OCI-LY3 (cell line): ENCODE measurements around the gene HLTF.

Experiments
- H2AFZ ChIP-seq: fragments of 200-600, 300-600 bp; shearing (Covaris generic); 2 replicates; pipeline ENCODE4 v1.6.0; 2014; ENCODE audit warnings: antibody characterized with exemption, low read depth, low read length
- H3K27ac ChIP-seq: fragments of 200-600, 300-600 bp; sonication (generic); 2 replicates; pipeline ENCODE4 v1.5.1; 2014; ENCODE audit warnings: mild to moderate bottlenecking, low read length, moderate library complexity, mixed read lengths
- H3K27me3 ChIP-seq: fragments of 200-600, 300-600 bp; sonication (generic); 2 replicates; pipeline ENCODE4 v1.6.1; 2014; ENCODE audit warnings: low read depth, low read length, mixed read lengths
- H3K36me3 ChIP-seq: fragments of 200-600, 300-600 bp; sonication (generic); replicated peaks from 2 replicates; pipeline ENCODE3; 2014; ENCODE audit warnings: low read depth, low read length, mixed read lengths
- H3K4me1 ChIP-seq: fragments of 300-600, 200-600 bp; sonication (generic); 2 replicates; pipeline ENCODE4 v1.6.1; 2014; ENCODE audit warnings: low read length, mixed read lengths
- H3K4me2 ChIP-seq: fragments of 200-600, 300-600 bp; sonication (generic); 2 replicates; pipeline ENCODE4 v1.6.1; 2014; ENCODE audit warnings: low read length, mixed read lengths
- H3K4me3 ChIP-seq: fragments of 300-600, 200-600 bp; sonication (generic); 2 replicates; pipeline ENCODE4 v1.5.1; 2014; ENCODE audit warnings: antibody characterized with exemption, mild to moderate bottlenecking, low read length, moderate library complexity
- H3K79me2 ChIP-seq: fragments of 300-600, 200-600 bp; shearing (Covaris generic); 2 replicates; pipeline ENCODE4 v1.6.1; 2014; ENCODE audit warnings: mild to moderate bottlenecking, low read length, mixed read lengths
- H3K9ac ChIP-seq: fragments of 300-600, 200-600 bp; shearing (Covaris generic); 2 replicates; pipeline ENCODE4 v1.6.0; 2014; ENCODE audit warnings: mild to moderate bottlenecking, low read length, moderate library complexity
- H3K9me3 ChIP-seq: fragments of 200-600, 300-600 bp; shearing (Covaris generic); 2 replicates; pipeline ENCODE4 v1.6.1; 2014; ENCODE audit warnings: low read length, mixed read lengths; ENCODE audit not compliant: insufficient read depth
- H4K20me1 ChIP-seq: fragments of 200-600, 300-600 bp; sonication (generic); 2 replicates; pipeline ENCODE4 v1.6.1; 2016; ENCODE audit warnings: low read length, mixed read lengths; ENCODE audit not compliant: insufficient read depth
- CTCF ChIP-seq: fragments of 200-600, 300-600 bp; sonication (generic); IDR thresholded peaks from 2 replicates; pipeline ENCODE4 v1.5.1; 2014; ENCODE audit warnings: antibody characterized with exemption, low read length, low read depth
- EZH2phosphoT487 ChIP-seq: fragments of 200-600 bp; shearing (Covaris generic); IDR thresholded peaks from 2 replicates; pipeline ENCODE4 v1.6.1; 2018; ENCODE audit warnings: antibody characterized with exemption, mixed run types, low read depth

HLTF gene

GRCh38 chr3:149091983-149092382 lies 5.7 kb upstream of the HLTF start:
- TF ChIP-seq CTCF (no peak), EZH2phosphoT487 (no peak)
- H3K9me3 ChIP-seq, result no peaks in the 10 kb centered on the region
- no peaks in the 10 kb centered on the region for H3K79me2 ChIP-seq
- no peaks in the 10 kb centered on the region for H4K20me1 ChIP-seq
- no peak overlapping the region for H2AFZ ChIP-seq
- H3K4me2 ChIP-seq, result no peak overlapping the region
- H3K4me3 ChIP-seq, result no peak overlapping the region
- H3K27me3 ChIP-seq, result peaks cover 5% of the 10 kb centered on the region; the same call in 1 of the 2 replicates
- no peak overlapping the region for H3K27ac ChIP-seq
- peaks cover 55% of the 10 kb centered on the region for H3K4me1 ChIP-seq
- H3K36me3 ChIP-seq, result no peaks in the 10 kb centered on the region
- no peak overlapping the region for H3K9ac ChIP-seq

- H3K4me3 ChIP-seq, result peak overlapping the region; percentile 39
- H3K36me3 ChIP-seq, result no peaks in the 10 kb centered on the region
- peaks cover 5% of the 10 kb centered on the region; the same call in 1 of the 2 replicates for H3K27me3 ChIP-seq
- peaks cover 55% of the 10 kb centered on the region for H3K4me1 ChIP-seq
- peak overlapping the region; percentile 76 for H3K27ac ChIP-seq
- no peaks in the 10 kb centered on the region; the same call in 1 of the 2 replicates for H3K79me2 ChIP-seq
- no peak overlapping the region for H2AFZ ChIP-seq
- no peak overlapping the region for H3K9ac ChIP-seq
- TF ChIP-seq CTCF (no peak), EZH2phosphoT487 (no peak)
- no peaks in the 10 kb centered on the region for H3K9me3 ChIP-seq
- peak overlapping the region; percentile 79 for H3K4me2 ChIP-seq
- no peaks in the 10 kb centered on the region for H4K20me1 ChIP-seq
These were observed 4.6 kb upstream of the HLTF start for GRCh38 chr3:149090907-149091306.

- Histone ChIP-seq H3K9me3 (no peaks in the 10 kb centered on the region), H3K4me3 (peak overlapping the region; percentile 39), H3K4me2 (peak overlapping the region; percentile 79), H3K79me2 (peaks cover 2% of the 10 kb centered on the region; the same call in 1 of the 2 replicates), H2AFZ (no peak overlapping the region), H3K36me3 (no peaks in the 10 kb centered on the region), H3K27me3 (peaks cover 5% of the 10 kb centered on the region; the same call in 1 of the 2 replicates), H3K4me1 (peaks cover 53% of the 10 kb centered on the region), H4K20me1 (no peaks in the 10 kb centered on the region), H3K9ac (no peak overlapping the region), H3K27ac (peak overlapping the region; percentile 76)
- TF ChIP-seq CTCF (no peak), EZH2phosphoT487 (no peak)
These were observed 4.1 kb upstream of the HLTF start for GRCh38 chr3:149090461-149090860.

- H3K9ac ChIP-seq, result no peak overlapping the region
- H2AFZ ChIP-seq, result no peak overlapping the region
- TF ChIP-seq CTCF, result no peak
- TF ChIP-seq EZH2phosphoT487, result no peak
- H3K27ac ChIP-seq, result no peak overlapping the region
- H3K9me3 ChIP-seq, result no peaks in the 10 kb centered on the region
- peak overlapping the region; percentile 45 for H3K4me2 ChIP-seq
- H3K4me3 ChIP-seq, result peak overlapping the region; percentile 9; the same call in 1 of the 2 replicates
- peaks cover 50% of the 10 kb centered on the region for H3K4me1 ChIP-seq
- no peaks in the 10 kb centered on the region for H3K36me3 ChIP-seq
- no peaks in the 10 kb centered on the region for H4K20me1 ChIP-seq
- H3K27me3 ChIP-seq, result peaks cover 5% of the 10 kb centered on the region; the same call in 1 of the 2 replicates
- H3K79me2 ChIP-seq, result peaks cover 6% of the 10 kb centered on the region; the same call in 1 of the 2 replicates
These were observed 3.1 kb upstream of the HLTF start for GRCh38 chr3:149089395-149089794.
